Stimulated activated CD8-positive, alpha-beta memory T cell treated with anti-CD3 and anti-CD28 coated beads, Interleukin-2, amount 100 ng/mL, for 48 hours (primary cell): Measurements from ENCODE around the gene FBXL19.

Experiments used
- DNase-seq, 2 donors: peaks; one replicate each; pipeline ENCODE4 v3.0.0-alpha.2; 2020; ENCODE audit warnings: low read depth in 2 of 2

Gene FBXL19

DNA sequence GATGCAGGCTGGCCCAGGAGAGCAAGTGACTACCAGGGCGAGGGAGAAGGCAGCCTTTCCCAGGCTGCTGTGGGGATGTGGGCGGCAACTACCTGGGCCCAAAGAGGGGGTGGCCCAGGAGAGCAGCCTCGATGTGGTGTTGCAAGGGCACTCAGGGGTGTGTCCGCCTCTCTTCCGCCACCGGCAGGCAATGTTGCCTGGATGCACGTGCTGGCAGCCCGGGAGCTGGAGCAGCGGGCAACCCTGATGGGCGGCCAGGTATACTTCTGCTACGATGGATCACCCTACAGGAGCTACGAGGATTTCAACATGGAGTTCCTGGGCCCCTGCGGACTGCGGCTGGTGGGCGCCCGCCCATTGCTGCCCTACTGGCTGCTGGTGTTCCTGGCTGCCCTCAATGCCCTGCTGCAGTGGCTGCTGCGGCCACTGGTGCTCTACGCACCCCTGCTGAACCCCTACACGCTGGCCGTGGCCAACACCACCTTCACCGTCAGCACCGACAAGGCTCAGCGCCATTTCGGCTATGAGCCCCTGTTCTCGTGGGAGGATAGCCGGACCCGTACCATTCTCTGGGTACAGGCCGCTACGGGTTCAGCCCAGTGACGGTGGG lies 64.3 kb downstream of the FBXL19 start:
- no peak for DNase-seq

DNA sequence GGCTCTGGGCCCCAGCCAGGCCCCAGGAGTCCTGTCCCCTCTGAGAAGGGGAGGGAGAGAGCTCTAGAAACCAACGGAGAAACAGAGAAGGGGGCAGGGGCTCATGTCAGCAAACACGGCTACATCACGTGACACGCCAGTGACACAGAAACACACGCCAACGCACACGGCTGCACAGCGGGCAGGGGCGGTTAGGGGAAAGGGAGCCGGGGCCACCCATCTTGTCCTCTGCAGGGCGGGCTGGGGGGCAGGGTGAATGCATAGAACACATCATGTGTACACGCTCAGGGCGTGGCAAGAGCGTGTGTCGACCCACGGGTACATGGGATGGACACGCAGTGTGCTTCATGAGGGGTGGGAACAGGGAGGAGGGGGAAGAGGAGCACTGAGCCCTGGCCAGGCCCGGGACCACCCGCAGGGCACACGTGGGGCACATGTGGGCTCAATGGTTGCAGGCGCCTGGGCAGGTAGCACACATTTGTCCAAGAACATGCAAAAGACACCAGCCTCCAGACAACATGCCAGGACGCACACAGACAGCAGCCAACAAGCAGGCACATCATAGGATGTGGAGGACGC lies 66.2 kb downstream of the FBXL19 start:
- no peak for DNase-seq

DNA sequence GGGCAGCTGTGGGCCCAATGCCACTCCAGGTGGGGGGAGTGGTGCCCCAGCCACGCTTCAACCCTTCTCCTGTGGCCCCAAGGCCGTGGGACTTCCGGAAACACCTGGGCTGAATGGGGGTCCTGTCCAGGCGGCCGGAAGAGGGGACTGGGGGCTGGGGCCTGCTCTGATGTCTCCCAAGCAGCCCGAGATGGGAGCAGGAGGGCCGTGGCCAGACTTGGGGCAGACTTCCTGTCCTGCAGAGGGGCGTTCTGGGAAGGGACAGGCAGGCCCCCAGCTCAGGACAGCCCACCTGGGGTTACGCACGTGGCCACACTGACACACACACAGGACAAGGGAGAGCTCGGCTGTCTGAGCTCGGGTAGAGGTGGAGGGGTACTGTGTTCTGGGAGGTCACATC lies 66.7 kb downstream of the FBXL19 start:
- DNase-seq = no peak

DNA sequence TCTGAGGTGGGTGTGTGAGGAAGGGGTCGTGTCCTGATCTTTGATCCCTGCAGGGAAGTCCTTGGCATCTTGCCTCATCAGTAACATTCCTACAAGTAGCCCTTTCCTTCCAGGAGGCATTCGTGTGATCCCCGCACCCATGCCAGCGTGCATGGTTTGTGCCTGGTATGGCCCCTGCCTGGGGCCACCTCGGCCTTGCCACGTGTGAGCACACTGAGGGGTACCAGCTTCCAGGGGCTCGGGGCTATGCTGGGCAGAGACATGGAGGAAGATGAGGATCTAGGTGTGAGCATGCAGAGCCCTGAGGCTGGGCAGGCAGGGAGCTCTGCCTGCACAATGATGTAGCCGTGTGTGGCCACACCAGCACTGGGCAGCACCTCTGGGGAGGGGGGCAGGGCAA lies 67.7 kb downstream of the FBXL19 start:
- no peak for DNase-seq

DNA sequence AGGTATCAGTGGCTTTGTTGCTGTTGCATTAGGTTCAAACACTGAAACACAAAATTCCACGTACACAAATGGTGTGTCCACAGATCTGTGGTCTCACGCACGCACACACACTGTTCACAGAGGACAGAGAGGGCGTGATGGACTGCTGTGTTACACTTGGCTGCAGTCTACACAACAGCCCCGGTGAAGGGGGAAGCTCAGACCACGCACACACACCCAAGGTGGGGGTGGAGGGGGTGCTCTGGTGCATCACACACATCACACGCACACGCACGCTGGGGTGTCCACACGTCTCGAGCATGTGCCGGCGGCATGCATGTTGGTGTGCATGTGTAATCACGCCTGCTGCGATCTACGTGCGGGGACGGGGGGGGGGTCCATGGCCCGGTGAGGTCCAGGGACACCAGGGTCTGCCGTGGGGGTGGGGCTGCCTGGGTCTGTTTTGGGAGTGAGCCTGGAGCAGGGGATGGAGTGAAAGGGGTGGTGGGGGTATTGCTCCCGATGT lies 69.0 kb downstream of the FBXL19 start:
- DNase-seq = no peak

DNA sequence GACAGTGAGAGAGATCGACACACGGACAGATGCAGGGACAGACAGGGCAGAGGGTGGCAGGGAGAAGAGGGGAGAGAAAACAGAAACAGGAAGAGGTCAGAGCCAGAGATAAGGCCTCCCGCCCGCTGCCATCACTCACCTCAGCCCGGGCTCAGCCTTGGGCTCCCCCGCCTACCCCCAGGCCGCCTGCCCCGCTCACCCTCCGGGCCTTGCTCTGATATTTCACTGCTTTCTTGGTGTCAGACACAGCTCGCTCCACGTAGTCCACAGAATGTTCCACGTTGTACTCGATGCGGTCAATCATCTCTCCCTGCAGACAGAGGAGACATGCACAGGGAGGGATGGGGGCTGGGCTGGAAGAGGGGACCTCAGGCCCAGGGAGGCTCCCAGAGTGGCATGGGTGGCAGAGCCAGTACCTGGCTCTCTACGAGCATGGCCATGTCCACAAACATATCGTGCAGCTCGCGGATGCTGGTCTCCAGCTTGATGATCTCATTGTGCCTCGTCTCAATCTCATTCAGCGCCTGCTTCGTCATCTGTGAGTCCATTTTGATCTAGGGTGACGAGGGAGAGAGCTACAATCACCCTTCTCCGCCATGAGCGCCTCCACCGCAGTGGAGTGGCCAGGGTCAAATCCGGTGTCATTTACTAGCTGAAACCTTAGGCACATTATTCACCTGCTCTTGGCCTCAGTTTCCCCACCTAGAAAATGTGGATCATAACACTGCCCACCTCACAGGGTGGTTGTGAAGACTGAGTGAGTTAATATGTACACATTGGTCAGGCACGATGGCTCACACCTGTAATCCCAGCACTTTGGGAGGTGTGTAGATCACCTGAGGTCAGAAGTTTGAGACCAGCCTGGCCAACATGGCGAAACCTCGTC lies 69.8 kb downstream of the FBXL19 start:
- DNase-seq = no peak

DNA sequence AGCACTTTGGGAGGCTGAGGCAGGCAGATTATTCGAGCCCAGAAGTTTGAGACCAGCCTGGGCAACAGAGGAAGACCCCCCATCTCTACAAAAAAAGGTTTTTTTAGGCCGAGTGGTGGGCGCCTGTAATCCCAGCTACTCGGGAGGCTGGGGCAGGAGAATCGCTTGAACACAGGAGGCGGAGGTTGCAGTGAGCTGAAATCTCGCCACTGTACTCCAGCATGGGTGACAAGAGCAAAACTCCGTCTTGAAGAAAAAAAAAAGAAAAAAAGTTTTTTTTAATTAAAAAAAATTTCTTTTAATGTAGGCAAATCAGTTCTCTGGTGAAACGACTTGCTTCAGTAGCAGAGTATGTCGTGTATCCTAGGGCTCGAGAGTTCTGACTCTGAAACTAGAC lies 72.6 kb downstream of the FBXL19 start:
- no peak for DNase-seq

DNA sequence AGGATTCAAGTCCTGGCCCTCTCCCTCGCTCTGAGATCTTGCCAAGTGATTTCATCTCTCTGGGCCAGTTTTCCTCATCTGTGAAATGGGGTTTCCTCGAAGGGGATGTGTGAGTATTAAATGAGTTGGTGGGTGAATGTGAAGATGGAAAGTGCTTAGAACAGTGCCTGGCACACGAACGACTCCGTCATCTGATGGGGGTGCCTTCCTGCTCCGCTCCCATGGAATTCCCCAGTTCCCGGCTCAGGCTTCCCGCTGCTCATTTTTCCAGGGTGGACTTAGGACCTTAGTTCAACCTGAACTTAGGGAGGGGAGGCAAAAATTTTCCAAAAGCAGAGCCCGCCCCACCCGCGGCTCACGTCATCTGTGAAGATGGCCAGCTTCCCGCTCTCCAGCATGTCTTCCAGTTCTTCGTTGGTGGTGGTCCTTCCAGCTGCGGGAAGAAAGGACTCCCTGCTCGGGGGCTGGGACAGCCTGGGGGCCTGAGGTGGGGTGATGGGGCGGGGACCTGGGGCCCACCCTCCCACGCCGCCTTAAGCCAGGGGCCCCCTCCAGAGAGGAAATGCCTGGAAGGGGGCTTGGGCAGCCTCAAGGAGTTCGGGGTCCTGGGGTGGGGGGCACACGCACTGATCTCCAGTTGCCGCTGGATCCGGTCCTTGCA lies 73.1 kb downstream of the FBXL19 start:
- DNase-seq = no peak

DNA sequence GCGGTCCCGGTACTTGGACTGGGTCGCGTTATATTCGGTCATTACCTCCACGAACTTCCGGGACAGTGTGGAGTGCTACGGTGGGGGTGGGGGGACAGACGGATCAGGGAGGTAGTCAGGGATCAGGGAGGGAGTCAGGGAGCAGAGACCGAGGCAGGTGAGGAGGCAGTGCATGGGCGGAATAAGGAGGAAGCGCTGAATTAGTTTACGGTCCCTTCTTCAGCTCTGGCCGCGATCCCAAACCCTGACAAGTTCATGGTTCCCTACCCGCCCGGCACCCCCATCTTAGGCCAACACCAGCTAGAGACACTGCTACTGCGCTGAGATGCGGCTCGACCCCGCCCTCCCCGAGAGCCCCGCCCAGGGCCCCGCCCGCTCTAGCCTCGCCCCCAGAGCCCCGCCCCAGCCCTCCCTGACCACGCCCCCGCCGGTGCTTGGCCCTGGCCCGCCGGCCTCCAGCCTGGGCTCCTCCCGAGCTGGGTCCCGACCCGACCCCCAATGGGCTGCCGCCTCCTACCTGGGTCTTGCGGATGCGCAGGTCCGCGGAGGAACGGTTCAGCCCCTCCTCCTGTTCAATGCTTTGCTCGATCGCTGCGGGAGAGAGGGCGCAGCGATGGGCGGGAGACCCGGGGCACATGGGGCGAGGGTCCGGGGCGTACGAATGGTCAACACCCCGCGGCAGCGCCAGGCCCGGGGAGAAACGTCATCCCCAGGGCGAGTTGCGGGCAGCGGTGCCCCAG lies 73.8 kb downstream of the FBXL19 start:
- DNase-seq = peak; percentile 83 to 84

DNA sequence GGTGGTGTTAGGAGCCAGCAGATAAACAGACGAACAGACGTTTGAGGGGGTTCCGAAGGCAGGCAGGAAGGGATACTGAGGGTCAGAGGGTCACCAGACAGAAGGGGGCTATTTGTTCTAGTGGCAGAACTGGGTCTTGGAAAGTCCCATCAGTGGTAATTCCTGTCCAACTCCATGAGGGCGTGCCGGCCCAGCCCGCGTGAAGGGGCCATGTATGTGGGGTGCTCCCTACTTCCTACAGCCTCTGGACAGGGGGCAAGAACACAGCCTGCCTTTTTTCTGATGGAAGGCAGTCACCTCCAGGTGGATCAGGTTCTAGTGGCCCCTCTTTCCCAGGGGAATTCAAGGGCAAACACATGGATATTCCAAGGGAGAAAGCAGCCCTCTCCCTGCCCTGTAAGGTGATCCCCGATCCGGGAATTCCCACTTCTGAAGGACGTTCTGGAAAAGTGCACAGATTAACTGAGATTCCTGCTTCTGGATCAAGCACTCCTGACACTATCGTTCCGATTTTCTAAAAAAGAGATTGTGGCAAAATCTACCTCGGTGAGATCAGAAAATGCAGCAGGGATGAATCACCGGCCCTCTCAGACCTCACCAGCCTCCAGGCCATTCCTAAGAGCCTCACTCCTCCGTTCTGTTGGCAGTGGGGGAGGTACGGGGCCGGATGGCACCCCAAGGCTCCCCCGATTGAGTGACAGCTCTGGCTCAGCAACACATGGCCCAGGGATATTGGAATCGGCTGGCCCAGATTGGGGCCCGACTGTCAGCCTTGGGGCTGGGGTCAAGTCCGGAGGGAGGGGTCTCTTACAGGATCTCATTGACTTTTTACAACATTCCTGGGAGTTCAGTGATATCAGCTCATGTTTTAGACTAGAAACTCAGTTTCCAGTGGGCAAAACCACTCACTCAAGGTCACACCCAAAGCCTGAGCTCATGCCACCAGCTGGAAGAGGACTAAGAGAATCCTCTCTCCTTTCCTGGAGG lies 74.6 kb downstream of the FBXL19 start:
- no peak for DNase-seq
